HG03457 (cell line): ENCODE results near the gene POLR1A.

ENCODE experiments used
- ATAC-seq: cut with Tn5 transposase; IDR thresholded peaks from one replicate; pipeline ENCODE4 v1.9.1; 2021; ENCODE audit warnings: moderate number of reproducible peaks; ENCODE audit not compliant: unreplicated experiment

POLR1A gene

DNA sequence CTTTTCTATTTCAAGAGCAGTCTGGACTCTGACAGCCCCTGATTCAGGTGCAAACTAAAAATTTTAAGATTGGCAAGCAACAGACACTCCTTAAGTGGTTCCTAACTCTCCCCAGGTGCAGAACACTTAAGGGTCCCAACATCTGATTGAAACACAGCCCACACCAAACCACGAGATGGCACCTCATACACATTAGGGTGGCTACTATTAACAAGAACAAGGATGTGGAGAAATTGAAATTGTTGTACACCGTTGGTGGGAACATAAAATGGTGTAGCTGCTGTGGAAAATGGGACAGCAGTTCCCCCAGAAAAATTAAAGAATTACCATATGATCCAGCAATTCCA lies 82.3 kb downstream of the POLR1A start:
- ATAC-seq = no peak

DNA sequence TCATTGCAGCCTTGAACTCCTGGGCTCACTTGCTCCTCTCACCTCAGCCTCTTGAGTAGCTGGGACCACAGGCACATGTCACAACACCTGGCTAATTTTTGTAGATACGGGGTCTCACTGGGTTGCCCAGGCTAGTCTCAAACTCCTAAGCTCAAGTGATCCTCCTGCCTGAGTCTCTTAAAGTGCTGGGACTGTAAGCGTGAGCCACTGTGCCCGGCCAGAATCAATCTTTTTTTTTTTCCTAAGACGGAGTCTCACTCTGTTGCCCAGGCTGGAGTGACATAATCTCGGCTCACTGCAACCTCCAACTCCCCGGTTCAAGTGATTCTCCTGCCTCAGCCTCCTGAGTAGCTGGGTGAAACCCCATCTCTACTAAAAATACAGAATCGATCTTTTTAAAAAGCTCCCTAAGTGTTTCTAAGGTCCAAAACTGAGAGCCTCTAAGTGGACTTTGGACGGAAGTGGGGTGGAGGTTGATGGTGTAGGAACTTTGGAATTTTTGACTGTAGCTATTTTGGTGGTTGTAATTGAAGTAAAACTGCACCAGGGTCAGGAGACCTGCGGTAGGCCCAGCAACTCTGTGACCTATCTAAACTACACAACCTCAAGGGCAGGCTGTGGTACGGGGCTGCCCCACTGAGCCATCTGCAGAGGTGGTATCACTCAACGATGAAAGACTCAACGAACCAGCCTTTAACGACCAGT lies 82.9 kb downstream of the POLR1A start:
- no peak for ATAC-seq

DNA sequence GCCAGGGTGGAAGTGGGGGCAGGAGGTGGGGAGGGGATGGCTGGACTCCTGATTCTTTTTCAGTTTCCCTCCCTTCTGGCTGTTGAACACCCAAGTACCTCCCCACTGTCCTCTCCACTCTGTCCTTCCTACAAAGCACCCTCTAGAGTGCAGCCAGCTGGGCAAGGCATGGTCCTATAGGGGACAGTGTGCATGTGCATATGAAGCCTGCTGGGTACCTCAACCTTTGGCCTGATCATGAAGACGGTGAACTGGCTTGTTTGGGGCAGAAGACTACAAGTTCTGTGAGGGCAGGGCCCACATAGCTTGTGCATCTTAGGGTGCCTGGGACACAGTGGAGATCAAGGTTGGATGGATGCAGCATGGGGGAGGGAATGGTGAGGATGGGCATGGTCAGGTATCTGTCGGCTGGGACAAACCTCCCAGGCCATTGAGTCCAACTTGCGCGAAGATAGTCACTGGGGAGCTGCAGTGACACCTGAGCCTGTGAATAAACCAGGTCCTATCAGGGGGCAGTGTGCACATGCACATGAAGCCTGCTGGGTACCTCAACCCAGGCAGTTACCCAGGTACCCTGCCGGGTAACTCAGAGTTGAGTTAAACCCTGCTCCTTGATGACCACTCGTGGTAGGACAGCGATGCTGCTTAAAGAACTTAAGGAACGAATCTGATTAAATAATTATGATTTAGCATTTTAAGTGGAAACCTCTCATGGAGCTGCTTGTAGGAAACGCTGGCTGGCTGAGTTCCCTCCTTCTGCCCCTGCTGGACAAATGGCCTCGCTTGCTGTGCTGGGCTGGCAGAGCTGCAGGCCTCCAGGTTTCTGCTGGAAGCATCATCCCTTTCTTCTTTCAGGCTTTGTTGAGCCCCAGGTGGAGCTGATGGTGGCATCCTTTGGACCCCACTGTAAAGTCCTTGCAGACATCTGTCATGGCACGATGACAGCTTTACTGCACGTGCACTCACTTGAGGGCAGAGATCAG lies 84.0 kb downstream of the POLR1A start:
- ATAC-seq = no peak

DNA sequence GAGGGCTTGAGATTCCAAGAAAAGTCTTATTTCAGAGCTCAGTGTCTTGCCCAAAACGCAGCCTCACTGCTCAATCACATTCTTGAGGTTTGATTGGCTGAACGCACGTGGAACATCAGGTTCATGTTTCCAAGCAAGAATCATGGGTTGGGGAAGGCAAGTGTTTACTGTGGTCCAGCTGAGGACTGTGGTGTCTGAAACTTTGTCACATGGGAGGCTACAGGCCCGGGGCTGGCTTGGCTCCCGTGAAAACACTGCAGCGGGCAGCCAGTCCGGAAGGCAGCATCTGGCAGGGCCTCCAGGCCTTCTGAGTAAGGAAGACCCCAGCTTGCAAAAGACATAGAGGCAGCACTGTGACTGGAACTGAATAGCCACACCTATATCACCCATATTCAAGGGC lies 84.7 kb downstream of the POLR1A start:
- no peak for ATAC-seq

DNA sequence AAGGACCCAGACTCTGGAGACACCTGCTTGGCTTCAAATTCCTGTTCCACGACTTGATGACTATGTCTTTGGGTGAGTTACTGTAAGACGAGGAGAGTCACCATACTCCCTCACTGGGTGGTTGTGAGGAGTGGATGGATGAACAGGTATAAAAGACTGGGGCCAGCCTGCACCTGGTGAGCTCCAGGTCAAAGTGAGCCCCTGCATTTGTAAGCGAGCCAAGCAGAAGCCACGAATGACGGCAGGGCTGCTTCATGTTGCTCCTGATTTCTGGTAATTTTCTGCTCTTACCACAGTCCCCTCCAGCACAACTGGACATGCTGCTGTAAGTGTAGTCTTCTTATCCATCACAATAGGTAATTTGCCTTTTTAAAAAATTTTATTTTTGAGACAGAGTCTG lies 86.6 kb downstream of the POLR1A start:
- no peak for ATAC-seq

DNA sequence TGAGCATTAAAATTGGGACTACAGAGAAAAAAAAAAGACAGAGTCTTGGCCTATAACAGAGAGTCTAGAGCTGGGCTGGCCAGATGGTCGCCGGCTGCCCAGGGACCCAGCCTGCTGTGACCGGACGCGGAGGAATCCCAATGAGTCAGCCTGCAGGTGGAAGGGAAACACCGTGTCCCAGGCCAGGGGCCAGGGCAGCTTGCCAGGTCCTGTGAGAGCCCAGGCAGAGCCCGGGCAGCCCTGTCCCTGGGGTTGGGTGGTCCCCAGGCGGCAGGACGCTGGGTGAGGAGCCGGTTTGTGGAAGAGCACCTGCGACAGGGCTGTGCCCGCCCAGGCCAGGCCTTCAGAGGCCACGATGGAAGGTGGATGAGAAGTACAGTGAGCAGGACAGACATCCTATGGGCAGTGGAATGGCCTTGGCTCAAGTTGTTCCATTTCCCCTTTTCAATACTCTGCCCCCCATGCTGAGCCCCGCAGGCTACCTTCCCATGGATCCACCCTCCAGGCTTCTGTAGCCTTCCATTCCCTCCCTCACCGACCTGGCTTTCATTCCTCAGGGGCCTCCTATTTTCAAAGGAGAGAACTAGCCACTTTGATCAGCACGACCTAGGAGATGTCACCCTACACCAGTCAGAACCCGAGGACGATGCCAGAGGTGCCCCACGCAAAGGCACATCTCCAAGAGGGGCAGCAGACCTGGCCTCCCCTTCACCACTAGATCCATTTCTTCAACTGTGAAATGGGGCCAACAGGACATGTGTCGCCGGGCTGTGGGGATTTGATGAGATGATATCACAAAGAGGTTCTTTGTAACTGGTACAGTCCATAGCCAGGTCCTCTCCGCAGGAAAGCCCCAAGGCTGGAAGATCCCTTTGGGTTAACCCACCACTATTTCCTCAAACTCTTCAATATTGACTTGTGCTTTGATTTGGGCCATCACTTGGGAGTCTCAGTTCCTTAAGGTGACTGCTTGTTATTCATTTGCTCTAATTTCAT lies 87.5 kb downstream of the POLR1A start:
- ATAC-seq = no peak

DNA sequence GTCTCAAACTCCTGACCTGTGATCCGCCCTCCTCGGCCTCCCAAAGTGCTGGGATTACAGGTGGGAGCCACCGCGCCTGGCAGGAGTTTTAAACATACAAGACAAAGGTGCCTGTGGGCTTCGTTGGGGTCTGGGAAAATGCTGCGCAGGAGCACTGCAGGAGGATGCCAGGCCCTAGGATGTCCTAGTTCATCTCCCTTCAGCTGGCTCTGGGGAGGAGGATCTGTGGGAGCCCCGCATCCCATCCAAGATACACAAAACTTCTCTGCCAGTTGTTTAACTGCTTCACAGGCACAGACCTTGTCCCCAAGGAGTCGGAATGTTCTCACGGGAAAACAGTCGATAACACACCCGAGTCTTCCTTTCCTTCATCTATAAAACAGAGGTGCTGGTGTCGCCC lies 89.1 kb downstream of the POLR1A start:
- no peak for ATAC-seq

DNA sequence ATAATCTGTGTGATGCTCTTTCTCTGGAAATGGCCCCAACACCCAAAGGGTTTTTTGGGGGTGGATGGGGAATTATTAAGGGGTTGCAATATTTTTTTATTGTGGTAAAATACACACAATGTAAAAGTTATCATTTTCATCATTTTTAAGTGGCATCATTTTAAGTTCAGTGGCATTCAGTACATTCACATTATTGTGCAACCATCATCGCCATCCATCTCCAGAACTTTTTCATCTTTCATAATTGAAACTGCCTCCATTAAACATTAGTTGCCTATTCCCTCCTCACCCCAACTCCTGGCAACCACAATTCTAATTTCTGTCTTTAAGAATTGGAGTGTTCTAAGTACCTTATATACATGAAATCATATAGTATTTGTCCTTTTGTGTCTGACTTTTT lies 90.0 kb downstream of the POLR1A start:
- no peak for ATAC-seq

DNA sequence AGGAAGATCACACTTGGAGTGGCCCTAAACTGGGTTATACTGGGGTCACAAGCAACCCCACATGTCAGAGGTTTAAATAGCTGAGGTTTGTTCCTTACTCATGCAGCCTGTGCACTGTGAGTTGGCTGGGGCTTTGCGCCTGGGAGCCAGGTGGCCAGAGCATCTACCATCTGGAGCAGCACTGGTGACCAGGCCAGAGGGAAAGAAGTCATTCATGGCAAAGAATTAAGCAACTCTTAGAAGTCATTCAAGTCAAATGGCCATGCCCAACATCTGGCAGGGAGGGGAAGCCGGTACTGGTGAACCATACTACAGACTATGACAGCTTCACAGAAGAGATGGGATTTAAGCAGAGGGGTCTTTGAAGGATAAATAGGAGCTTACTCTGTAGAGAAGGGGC lies 90.7 kb downstream of the POLR1A start:
- no peak for ATAC-seq

DNA sequence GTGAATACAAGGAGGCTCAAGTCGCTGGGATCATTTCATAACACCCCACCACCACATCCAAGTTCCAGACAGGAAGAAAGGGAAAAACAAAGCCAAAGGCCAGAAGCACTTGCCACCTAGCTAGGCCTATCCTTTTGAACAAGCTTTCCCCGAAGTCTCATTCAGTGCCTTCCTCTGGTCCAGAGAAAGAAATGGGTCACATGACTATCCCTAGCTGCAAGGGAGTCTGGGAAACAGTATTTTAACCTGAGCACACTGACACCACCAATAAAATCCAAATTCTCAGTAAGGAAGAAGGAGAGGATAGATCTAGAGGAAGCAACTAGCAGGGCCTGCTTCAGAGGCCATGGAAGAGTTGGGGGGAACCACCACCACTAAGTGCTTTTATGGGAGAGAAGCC lies 91.2 kb downstream of the POLR1A start:
- ATAC-seq = no peak

DNA sequence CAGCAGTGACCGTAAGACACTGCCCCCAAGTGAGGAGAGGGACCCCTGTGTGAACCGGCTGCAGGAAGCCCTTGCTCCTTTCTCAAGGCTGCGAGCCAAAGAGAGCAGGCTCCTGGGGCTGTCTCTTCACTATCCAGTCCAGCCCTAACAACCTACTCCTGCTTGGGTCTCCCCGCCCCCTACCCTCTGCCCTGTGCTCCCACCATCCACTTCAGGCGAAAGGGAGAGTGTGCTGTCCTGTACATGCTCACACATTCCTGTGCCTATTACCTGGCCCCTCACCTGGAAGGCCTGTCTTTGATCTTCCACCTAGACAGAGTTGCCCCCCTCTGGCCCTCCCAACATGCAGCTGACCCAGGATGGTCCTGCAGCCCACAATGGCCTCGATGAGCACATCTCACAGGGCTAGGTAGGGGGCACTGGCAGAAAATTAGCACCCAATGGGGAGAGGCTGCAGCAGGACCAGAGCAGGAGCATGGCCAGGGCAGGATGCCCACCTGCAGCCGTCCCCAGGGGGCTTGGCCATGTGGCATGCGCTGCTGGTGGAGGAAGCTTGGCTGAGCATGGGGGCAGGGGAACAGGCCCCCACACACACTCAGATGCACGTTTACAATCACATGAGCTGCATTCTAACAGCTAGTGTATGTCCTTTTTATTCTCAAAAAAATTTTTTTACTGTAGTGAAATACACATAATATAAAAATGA lies 93.5 kb downstream of the POLR1A start:
- ATAC-seq = no peak

DNA sequence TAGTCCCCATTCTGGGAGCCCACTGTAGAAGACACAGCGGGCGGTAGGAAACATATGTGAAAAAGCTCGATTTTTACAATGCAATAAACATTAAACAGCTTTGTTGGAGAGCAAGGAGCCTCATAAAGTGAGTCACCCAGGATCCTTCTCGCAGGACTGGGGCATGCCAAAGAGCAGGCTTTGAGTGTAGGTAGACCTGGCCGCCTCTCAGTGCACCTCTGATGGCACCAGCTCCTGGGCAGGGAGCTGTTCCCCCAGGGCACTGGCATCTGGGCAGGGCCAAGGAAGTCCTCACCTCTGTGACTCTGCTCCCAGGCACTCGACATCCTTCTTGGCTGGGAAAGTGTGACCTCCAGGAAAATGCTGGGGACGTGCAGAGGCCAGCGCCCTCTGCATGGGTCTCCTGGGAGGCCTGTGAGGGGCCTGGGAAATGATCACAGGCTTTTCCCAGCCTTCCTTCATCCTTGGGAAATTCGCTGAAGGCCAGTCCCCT lies 94.2 kb downstream of the POLR1A start:
- ATAC-seq = no peak

DNA sequence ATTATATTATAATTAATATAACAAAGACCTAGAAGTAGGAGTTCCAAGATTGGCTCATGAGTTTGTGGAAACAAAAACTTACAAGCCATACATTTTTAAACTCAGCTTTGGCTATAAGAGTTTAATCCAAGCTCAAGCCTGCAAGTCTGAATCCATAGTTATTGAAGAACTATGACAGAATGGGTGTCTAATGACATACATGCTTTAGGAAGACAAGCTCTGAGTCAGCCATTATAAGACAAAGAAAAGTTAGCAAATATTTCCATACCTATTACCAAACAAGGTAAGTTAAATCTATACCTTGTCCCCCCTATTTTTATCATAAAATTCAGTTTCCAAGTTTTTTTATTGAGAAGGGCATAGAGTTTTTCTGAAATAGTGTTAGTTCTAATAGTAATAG lies 95.6 kb downstream of the POLR1A start:
- no peak for ATAC-seq

DNA sequence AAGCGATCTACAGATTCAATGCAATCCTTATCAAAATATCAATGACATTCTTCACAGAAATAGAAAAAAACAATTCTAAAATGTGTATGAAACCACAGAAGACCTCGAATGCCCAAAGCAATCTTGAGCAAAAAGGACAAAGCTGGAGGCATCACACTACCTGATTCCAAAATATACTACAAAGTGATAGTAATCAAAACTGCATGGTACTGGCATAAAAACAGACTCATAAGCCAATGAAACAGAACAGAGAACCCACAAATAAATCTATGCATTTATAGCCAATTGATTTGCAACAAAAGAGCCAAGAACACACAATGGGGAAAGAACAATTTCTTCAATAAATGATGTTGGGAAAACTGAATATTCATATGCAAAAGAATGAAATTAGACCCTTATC lies 99.2 kb downstream of the POLR1A start:
- no peak for ATAC-seq

DNA sequence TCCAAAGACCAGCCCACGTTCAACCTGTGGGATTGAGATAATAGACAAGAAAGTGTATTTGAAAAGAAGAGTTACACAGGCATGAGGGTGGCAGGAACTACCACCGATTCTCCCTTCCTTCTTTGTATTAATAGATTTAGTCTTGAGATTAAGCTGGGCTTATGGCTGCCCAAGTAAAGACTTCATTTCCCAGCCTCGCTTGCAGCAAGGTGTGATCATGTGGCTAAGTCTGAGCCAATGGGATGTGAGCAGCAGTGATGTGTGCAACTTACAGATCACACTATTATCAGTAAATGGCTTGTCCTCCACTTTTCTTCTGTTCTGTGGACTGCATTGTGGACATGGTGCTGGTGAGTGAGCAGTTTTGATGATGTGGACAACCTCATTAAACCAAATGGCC lies 101.7 kb downstream of the POLR1A start:
- ATAC-seq = no peak

DNA sequence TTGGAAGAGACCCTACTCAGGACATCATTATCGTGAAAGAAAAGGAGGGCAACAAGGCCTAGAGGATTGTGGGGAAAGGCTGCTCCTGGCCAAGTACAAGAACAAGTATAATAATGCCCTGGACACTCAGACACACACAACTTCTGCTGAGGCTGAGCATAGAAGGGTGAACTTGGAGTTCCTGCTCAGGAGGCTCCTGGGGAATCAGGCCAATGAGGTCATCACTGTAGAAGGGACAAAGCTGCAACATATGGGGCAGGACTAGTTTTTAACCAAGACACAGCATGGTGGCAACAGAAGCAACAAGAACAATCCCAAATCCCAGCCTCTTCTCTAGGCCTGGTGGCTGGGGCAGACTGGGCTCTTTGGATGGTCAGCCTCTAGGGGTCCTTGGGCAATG lies 102.6 kb downstream of the POLR1A start:
- no peak for ATAC-seq

DNA sequence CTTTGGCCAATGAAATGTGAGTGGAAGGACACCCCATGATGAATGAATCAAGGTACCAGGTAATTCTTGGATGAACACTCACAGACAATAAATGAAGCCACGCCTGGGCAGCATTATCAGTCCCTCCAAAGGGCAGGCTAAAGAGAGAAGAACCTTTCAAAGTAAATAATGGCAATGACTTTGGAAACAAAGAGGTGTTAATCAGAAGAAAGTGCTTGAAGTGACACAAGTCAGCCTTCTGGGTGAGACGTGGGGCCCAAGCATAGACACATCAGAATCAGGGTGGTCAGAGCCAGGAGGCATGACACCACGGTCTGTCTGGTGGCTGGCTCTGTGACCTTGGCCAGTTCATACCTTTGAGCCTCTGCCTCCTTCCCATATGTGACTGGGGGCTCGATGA lies 103.3 kb downstream of the POLR1A start:
- ATAC-seq = no peak

DNA sequence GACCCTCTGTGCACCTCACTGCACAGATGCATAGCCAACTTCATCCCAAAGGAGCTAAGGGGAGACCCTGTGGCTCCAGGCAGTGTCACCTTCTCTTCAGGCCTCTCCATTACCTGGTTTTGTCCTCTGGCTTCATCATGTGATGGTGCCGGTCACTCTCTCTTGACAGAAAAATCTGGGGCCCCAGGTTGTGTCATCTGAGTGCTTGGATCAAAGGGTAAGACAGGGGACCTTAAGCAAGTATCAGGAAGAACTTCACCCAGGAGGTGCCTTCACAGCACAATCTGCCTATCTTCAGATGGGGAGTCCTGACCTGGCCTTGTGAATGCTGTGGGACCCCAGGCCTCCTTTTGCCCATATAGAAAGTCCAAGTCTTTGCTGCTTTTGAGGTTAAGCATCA lies 104.4 kb downstream of the POLR1A start:
- ATAC-seq = no peak

DNA sequence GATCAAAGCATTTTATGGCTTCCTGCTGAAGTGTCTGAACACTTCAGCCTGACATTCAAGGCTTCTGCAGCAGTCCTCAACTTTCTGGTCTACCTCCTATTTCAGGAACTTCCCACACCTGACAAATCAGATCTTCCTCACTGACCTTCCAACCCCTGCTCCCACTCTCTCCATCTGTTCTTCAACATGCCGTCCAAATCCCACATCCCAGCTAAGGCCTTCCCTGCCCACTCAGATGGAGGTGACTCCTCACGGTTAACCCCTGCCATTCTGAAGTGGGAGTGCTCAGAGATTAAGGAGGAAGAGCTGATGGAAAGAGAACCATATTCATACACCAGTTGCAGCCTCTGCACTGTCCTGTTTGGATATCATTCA lies 104.8 kb downstream of the POLR1A start:
- ATAC-seq = no peak

DNA sequence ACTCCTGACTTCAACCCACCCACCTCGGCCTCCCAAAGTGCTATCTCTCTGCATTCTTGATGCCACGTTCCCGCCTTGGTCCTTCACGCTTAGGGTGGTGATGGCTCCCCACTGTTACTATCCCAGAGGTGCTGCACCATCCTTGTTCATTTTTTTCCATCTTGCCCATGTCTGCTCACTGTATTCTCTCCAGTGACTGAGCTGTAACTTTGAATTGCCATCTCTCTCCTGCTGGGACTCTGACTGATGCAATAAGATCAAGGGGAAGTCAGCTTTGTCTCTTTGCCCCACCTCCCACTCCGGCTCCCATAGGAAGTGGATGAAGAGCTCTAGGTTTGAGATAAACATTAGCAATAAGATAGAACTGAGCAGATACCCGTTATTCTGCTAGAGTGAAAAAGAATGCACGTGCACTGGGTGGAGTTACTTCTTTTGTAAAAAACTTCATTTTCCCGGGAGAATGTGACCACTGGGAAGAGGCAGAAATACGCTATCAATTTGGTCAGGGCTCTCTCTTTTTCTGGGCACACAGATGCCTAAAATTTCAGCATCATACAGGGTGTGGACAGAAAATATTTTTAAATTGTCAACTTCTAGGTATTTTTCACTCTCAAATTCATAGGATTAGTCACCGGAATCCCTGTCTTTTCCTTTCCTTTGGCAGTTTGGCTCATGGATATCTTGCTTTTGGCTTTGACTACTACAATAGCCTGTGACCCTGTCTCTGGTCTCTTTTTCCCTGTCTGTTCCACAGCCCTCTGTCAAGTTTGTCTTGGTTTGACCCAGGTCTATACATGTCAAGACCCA lies 105.4 kb downstream of the POLR1A start:
- ATAC-seq = no peak
